Mesodermal cell (in vitro differentiated cells): Measurements from ENCODE around the gene SRRM4.

Experiments
- H3K27ac ChIP-seq: 2 replicates; pipeline ENCODE4 v1.7.0; 2013; ENCODE audit warnings: mild to moderate bottlenecking, low read depth, low read length, moderate library complexity; ENCODE audit not compliant: severe bottlenecking
- H3K36me3 ChIP-seq: 2 replicates; pipeline ENCODE4 v1.7.1; 2013; ENCODE audit warnings: mild to moderate bottlenecking, low read length, moderate library complexity; ENCODE audit not compliant: control insufficient read depth, insufficient read depth
- H3K4me1 ChIP-seq: one replicate; pipeline ENCODE4 v1.7.1; 2013; ENCODE audit warnings: mild to moderate bottlenecking, low read length; ENCODE audit not compliant: insufficient read depth, control insufficient read depth, poor library complexity, severe bottlenecking
- H3K4me3 ChIP-seq: 2 replicates; pipeline ENCODE4 v1.7.0; 2013; ENCODE audit warnings: low read length, control low read depth, mild to moderate bottlenecking; ENCODE audit not compliant: insufficient read depth, poor library complexity, severe bottlenecking; ENCODE audit errors: extremely low read depth
- H3K9me3 ChIP-seq: 2 replicates; pipeline ENCODE4 v1.7.1; 2013; ENCODE audit warnings: mild to moderate bottlenecking, low read length, moderate library complexity; ENCODE audit not compliant: control insufficient read depth
- WGBS, 2 experiments: methylation state at CpG; one replicate each; pipeline ENCODE4 v1.1.5; 2013; ENCODE audit warnings: missing lambda C conversion rate in 2 of 2; ENCODE audit not compliant: insufficient coverage in 2 of 2; 5-methylcytosine and 5-hydroxymethylcytosine counted together

Gene SRRM4

DNA sequence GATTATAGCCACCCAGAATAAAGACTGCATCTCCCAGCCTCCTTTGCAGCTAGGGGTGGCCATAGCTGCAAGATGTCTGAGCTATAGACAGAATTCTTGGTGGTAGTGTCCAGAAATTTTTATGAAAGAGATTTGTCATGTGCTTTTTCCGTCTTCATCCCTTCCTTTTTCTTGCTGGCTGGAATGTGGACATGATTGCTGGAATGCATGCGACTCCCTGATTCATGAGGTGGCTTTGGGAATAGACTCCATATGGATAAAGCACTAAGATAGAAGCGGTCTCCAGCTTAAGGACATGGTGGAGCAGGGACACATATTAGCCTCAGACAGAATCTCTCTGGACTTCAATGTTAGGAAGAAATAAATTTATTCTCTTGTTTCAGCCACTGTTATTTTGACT lies 187.4 kb downstream of the SRRM4 start:
- Histone ChIP-seq H3K36me3 (no peaks in the 10 kb centered on the region), H3K27ac (no peak overlapping the region), H3K4me3 (no peak overlapping the region), H3K4me1 (peaks cover 3% of the 10 kb centered on the region), H3K9me3 (no peaks in the 10 kb centered on the region)
- WGBS, 2 experiments = 96 to 100% methylated on average over 2 to 3 of the region's 3 CpGs

DNA sequence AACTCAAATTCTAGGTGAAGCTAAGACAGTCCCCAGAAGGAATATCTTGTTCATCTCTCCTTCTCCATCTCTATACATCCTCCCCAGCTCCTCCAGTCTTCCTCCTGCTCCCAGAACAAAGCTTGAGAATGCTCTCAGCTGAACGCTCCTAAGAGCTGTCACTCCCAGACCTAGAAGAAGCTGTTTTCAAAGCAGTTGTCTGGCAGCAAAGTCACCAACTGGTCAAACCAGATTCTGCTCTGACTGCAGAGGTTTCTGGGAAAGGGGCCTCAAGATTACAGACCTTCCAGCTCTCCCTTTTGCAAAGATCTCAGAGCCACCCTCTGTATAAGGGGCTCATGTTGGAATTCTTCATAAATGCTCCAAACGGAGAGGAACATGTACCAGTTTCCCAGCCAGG lies 187.8 kb downstream of the SRRM4 start:
- H3K4me1 ChIP-seq = peaks cover 3% of the 10 kb centered on the region
- no peak overlapping the region for H3K4me3 ChIP-seq
- H3K9me3 ChIP-seq = no peaks in the 10 kb centered on the region
- no peak overlapping the region for H3K27ac ChIP-seq
- no peaks in the 10 kb centered on the region for H3K36me3 ChIP-seq
- 80 to 100% methylated on average over 1 to 2 of the region's 2 CpGs for WGBS, 2 experiments

- H3K27ac ChIP-seq = no peak overlapping the region
- H3K4me1 ChIP-seq = peaks cover 12% of the 10 kb centered on the region
- no peaks in the 10 kb centered on the region for H3K36me3 ChIP-seq
- H3K4me3 ChIP-seq = no peak overlapping the region
- 84 to 96% methylated on average over 3 to 4 of the region's 5 CpGs for WGBS, 2 experiments
- no peaks in the 10 kb centered on the region for H3K9me3 ChIP-seq
Measured at GRCh38 chr12:119171291-119171690, 189.9 kb downstream of the SRRM4 start.

GRCh38 chr12:119171691-119172425 lies 190.5 kb downstream of the SRRM4 start:
- H3K4me1 ChIP-seq = peaks cover 16% of the 10 kb centered on the region
- no peaks in the 10 kb centered on the region for H3K9me3 ChIP-seq
- WGBS, 2 experiments = 86% methylated on average over 14 of the region's 15 CpGs
- H3K36me3 ChIP-seq = no peaks in the 10 kb centered on the region
- no peak overlapping the region for H3K4me3 ChIP-seq
- no peak overlapping the region for H3K27ac ChIP-seq

DNA sequence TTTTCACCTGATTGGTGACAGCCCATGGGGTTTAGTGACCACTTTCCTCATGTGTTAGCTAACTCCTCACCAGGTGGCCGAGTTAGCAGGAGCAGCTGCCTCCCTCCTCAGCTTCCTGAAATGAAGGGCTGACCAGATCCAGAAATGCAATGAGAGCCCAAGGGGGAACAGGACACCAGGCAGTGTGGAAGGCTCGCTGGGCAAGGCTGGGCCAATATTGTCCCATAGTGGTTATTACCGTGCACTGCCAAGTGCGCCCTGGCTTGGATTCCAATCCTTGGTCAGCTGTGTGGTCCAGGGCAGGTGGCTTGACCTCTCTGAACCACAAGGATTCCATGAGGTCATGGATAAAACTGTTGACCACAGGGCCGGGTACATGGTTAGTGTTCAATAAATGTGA lies 193.7 kb downstream of the SRRM4 start:
- Histone ChIP-seq H3K4me1 (peaks cover 28% of the 10 kb centered on the region), H3K27ac (peak overlapping the region; percentile 41), H3K36me3 (no peaks in the 10 kb centered on the region), H3K9me3 (no peaks in the 10 kb centered on the region), H3K4me3 (no peak overlapping the region)
- WGBS, 2 experiments = 84 to 85% methylated on average over 5 of the region's 5 CpGs

- no peak overlapping the region for H3K27ac ChIP-seq
- WGBS, 2 experiments = 64 to 65% methylated on average over 10 to 14 of the region's 21 CpGs
- peaks cover 37% of the 10 kb centered on the region for H3K4me1 ChIP-seq
- no peaks in the 10 kb centered on the region for H3K9me3 ChIP-seq
- H3K4me3 ChIP-seq = no peak overlapping the region
- H3K36me3 ChIP-seq = no peaks in the 10 kb centered on the region
Measured at GRCh38 chr12:119176267-119177055, 195.1 kb downstream of the SRRM4 start.

DNA sequence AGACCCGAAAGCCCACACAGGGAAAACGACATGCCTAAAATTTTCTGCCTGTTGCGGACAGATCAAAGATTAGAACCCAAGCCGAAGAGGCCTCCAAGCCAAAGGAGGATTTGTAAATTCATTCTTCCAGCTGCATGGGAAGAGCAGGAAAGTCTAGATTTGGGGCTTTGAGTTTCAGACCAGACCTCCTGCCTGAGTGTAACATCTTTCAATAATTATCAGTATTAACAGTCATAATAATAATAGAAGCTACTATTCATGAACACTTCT lies 195.7 kb downstream of the SRRM4 start:
- Histone ChIP-seq H3K4me1 (peaks cover 39% of the 10 kb centered on the region), H3K36me3 (no peaks in the 10 kb centered on the region), H3K9me3 (no peaks in the 10 kb centered on the region), H3K27ac (no peak overlapping the region), H3K4me3 (no peak overlapping the region)
- WGBS, 2 experiments = 88 to 94% methylated on average over 4 of the region's 4 CpGs

- H3K9me3 ChIP-seq = no peaks in the 10 kb centered on the region
- WGBS, 2 experiments = 81 to 97% methylated on average over 12 to 13 of the region's 15 CpGs
- peak overlapping the region; percentile 96 for H3K27ac ChIP-seq
- peaks cover 39% of the 10 kb centered on the region for H3K4me1 ChIP-seq
- H3K4me3 ChIP-seq = no peak overlapping the region
- H3K36me3 ChIP-seq = no peaks in the 10 kb centered on the region
Measured at GRCh38 chr12:119177724-119178380, 196.5 kb downstream of the SRRM4 start.

- 11 to 19% methylated on average over 17 to 25 of the region's 33 CpGs for WGBS, 2 experiments
- Histone ChIP-seq H3K9me3 (no peaks in the 10 kb centered on the region), H3K4me3 (peak within 1 kb of the TSS; percentile 34), H3K4me1 (peaks cover 43% of the 10 kb centered on the region), H3K27ac (peak within 1 kb of the TSS; percentile 96), H3K36me3 (no peaks in the 10 kb centered on the region)
Measured at GRCh38 chr12:119178544-119179334, 197.4 kb downstream of the SRRM4 start, which contains the start of gene HSPB8. Gene HSPB8 (plus strand): TSS chr12:119178931. CDS start chr12:119179313, 382 bp downstream.

- peaks cover 40% of the 10 kb centered on the region for H3K4me1 ChIP-seq
- WGBS, 2 experiments = 44 to 53% methylated on average over 10 to 11 of the region's 18 CpGs
- H3K36me3 ChIP-seq = no peaks in the 10 kb centered on the region
- H3K9me3 ChIP-seq = no peaks in the 10 kb centered on the region
- H3K4me3 ChIP-seq = peak overlapping the region; percentile 34
- peak overlapping the region; percentile 96 for H3K27ac ChIP-seq
Measured at GRCh38 chr12:119179335-119180021, 198.1 kb downstream of the SRRM4 start.
